GM19193 (cell line): ENCODE results near the gene IGFBP6.

Experiments used
- POLR2A ChIP-seq: IDR thresholded peaks from 4 replicates; pipeline ENCODE4 v1.6.1; 2011; ENCODE audit not compliant: insufficient read depth, insufficient read length; ENCODE audit errors: extremely low read depth

Gene IGFBP6

DNA sequence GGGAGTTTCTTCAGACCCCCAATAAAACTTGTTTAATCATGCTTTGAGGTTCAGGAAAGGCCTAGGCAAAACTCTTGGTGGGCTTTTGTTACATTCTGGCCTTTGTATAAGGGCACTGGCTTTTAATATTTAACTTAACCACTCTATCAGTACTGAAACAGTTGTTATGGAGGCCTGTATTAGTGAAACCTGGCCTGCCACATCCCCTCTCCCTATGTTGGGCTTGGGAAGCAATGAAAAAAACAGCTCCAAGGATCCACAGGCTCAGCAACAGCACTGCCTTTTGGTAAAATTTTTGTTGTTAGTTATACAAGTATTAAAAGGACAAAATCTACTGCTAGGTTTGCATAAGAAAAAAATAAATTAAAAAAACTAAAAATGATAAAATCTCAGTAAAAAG is 16.5 kb downstream of the IGFBP6 start:
- TF ChIP-seq POLR2A = no peak

DNA sequence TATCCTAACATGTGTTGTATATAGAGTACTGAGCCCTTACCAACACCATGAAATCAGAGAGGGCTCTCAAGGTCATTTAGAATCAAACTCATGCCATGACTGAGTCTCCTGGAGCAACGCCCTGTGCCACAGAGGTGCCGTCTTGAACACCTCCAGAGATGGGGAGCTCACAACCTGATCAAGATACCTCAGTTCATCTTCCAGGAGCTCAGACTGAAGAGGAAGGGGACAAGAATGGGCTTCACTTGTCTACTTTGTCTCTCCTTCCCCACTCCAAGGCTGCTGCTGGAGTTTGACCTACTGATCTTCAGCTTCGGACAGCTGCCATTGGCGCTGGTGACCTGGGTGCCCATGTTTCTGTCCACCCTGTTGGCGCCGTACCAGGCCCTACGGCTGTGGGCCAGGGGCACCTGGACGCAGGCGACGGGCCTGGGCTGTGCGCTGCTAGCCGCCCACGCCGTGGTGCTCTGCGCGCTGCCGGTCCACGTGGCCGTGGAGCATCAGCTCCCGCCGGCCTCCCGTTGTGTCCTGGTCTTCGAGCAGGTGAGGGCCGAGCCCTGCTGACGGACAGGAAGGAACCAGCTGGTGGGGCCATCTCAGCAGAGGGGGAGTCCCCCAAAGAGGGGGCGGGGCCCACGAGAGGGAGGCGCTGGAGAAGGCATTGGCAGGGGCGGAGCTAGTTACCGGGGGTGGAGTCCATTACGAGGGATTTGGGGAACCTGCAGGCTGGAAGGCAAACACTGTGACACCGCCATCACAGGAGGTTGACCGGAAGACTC is 17.8 kb downstream of the IGFBP6 start:
- no peak for TF ChIP-seq POLR2A

DNA sequence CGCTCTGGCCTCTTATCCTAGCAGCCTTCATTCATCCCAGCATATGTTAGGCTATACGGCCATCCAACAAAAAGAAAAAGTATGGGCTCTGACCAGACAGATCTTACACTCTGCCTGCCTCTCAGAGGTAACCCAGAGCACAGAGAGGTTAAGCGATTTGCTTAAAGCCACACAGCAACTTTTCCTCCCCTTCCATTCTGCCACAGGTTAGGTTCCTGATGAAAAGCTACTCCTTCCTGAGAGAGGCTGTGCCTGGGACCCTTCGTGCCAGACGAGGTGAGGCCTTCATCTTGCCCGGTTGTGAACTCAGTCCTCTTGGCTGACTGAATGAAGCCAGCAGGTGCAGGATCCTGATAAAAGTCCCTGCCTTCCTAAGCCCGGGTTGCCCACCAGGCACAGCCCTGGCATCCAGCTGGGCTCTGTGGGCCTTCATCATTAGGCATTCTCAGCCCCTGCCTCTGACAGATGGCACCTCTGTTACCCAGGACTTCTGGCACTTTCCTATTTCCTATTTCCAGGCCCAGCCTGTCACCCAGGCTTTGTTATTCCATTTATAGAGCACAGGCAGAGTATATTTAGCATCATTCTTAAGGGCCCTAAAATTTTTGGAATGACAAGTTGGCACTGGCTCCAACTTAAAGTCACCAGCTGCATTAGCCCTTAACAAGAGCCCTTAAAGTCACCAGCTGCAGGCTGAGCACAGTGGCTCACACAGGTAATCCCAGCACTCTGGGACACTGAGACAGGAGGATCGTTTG is 18.6 kb downstream of the IGFBP6 start:
- TF ChIP-seq POLR2A = no peak

DNA sequence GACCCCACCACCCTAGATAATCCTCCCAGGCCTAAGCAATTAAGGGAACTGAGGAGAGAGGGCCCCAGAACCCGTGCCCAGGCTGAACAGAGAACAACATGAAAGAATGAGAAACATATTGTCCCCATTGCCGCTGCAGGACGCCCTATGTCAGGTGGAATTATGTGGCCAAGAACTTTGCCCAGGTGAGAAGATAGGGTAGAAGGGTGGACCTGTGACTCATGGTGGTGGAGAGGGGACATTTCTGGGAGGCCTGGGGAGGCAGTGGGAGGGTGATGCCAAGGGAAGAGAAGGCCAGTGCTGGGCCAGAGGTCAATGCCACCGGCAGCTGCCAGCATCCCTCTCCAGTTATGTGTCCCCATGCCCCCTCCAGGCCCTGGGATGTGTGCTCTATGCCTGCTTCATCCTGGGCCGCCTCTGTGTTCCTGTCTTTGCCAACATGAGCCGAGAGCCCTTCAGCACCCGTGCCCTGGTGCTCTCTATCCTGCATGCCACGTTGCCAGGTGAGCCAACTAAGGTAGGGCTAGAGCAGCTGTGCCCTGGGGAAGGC is 21.4 kb downstream of the IGFBP6 start:
- TF ChIP-seq POLR2A = no peak

DNA sequence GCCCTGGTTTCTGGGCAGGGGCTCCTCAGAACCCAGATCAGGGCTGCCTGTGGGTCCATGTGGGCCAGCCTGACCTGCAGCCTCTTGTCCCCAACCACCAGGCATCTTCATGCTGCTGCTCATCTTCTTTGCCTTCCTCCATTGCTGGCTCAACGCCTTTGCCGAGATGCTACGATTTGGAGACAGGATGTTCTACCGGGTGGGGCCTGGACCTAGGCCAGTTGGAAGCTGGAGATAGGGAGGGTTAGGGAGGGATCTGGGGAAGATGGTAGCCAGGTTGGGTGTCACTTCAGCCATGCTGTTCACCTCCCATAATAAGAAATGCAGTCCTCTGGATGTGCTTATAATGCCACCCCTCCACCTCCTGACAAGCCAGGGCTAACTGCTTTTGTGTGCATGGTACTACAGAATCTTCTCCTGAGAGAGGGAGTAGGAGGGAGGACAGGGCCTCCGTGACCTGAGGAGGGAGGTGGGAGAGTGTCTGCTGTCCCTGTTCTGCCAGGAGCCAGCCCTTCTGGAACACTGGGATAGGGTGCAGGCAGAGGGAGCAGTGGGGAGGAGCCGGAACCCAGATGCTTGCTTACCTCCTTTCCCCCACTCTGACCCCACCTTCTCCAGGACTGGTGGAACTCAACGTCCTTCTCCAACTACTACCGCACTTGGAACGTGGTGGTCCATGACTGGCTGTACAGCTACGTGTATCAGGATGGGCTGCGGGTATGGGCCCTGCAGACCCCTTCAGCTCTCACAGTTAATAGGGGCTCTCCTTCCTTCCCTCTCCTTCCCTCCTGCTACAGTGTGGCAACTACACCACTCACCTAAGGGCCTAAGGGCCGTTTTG is 23.4 kb downstream of the IGFBP6 start:
- TF ChIP-seq POLR2A = no peak

DNA sequence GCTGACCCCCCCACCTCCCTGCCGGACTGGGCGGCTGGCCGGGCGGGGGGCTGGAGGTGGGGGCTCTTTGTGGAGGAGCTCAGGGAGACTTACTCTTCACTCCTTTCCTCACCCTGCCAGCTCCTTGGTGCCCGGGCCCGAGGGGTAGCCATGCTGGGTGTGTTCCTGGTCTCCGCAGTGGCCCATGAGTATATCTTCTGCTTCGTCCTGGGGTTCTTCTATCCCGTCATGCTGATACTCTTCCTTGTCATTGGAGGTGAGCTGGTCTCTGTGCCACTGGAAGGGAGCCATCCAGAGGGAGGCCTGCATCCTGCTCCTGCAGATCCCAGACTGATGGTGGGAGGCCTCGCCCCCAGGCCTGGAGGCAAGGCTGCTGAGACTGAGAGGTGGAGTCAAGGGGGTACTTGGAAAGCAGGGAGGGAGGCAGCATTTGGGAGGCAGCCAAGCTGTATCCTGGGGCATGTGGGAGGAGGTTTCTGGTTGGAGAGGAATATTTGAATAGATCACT is 25.5 kb downstream of the IGFBP6 start:
- TF ChIP-seq POLR2A = no peak

DNA sequence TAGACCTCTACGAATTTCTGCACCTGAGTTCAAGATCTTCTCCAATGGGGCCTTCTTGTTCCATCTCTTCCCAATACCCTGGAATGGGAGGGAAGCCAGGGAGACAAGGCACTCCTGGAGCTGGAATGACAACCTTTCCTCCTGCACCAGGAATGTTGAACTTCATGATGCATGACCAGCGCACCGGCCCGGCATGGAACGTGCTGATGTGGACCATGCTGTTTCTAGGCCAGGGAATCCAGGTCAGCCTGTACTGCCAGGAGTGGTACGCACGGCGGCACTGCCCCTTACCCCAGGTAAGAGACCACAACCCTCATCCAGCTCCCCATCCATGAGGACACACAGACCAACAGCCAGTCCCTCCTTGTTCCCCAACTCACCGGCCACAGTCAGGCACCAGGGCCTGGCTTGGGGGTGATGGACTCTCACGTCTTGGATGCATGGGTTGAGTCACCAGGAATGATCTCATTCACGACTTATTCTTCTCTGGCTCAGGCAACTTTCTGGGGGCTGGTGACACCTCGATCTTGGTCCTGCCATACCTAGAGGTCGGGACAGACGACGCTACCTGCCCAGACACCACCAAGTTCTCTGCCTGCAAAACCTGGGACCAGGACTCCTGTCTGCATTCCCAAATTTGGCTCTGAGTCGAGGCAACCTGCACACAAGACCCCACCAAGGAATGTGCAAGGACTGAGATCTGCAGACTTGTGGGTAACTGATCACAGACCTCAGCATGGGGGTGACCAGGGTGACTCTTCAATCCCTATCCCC is 26.3 kb downstream of the IGFBP6 start:
- no peak for TF ChIP-seq POLR2A

DNA sequence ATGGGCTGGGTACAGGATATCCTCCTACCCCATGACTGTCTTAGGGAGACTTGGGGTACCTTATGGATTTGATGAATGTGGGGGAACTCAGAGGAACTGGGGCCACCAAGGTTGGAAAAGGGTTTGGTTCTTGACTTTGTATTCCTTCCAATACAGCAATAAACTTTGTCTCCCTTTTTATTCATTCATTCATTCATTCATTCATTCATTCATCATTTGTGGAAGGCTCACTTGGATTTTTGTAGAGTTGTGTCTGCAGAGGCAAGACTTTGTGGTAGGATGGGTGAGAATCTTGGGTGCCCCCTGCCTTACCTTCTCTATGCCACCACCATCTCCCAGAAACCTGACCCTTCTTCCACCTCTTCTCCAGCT is 26.9 kb downstream of the IGFBP6 start:
- no peak for TF ChIP-seq POLR2A

DNA sequence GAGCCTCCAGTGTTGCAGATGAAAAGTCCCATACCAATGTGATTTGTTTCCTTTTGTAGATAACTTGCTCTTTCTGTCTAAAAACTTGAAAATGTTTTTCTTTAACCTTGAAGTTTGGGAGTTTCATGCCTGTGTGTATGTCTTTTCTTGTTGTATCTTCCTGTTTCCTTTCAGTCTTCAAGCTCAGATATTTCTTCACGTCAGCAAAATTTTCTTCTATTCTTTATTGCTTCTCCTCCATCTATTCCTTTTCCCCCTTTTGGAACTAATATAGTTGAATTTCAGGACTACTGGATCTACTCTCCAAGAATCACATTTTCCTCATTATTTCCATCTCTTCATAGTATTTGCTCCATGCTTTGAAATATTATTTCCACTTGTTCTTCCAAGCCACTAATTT is 29.7 kb downstream of the IGFBP6 start:
- TF ChIP-seq POLR2A = no peak

DNA sequence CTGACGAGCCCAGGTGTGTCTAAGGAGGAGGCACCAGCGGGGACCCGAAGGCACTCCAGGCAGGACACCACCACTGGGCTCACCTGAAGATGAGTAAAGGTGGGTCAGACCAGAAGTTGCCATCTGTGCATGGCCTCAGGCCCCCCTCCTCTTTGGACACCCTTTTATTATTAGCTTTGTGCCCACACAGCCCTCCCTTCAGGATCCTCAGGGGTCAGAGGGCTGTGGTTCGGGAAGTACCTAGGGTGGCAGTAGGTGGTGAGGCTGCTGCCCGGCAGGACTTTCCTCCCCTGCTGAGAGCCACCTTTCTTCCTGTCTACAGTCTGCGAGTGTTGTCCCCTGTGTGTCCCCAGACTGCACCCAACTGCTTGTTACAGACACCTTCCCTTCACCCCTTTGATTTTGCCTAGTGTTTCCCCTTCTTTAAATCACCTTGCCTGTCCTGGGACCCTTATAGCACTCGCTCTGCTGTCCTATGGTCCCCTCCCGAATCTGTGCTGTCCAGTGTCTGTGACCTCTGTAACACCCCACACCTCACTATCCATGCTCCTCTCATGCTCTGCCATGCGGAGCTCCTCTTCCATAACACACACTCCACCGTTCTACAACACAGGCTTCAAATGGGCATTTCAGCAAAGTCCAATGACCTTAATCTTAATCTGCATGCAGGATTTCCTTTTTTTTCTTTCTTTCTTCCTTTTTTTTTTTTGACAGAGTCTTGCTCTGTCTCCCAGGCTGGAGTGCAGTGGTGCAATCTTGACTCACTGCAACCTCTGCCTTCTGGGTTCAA is 31.5 kb downstream of the IGFBP6 start:
- no peak for TF ChIP-seq POLR2A

DNA sequence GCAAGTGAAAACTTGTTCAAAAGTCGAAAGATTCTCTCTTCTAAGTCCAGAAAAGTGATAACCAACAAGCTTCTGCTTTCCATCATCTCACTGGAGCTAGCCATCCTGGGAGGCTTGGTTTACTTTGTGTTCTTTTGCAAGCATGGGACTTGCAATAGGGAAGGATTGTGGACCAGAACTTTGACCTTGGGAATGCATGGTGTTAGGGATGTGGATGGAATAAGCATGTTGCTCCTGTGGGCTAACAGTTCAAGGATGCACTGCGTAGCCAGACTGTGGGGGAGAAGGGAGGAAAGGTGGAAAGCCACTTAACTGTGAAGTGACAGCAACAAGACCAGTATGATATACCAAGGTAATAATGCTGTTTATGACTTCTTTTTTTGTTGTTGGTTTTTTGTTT is 34.4 kb downstream of the IGFBP6 start:
- TF ChIP-seq POLR2A = no peak

DNA sequence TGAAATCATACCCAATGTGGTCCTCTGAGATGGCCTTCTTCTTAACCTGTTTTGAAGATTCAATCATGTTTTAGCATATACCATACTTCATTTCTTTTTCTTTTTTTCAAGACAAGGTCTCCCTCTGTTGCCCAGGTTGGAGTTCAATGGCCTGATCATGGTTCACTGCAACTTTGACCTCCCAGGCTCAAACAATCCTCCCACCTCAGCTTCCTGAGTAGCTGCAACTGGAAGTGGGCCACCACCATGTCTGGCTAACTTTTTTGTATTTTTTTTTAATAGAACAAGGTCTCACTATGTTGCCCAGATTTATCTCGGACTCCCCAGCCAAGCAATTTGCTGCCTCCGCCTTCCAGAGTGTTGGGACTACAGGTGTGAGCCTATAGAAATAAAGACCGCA is 36.3 kb downstream of the IGFBP6 start:
- no peak for TF ChIP-seq POLR2A

DNA sequence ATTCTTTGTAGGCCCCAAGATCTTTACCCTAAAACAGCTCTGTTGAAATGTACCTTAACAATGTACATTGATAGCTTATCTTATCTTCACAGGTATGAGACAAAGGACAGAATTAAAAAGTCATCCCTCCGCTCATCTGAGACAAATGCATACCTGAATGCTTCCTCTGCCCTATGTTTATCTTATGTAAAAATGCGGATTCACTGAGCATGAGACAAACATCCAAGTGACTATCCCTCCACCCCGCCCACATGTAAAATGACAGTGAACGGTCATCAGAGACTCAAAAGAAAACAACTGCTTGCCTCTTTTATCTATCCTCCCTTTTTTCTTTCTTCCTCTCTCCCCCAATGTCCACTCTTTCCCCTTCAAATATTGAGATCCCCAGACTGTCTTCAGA is 45.9 kb downstream of the IGFBP6 start:
- TF ChIP-seq POLR2A = no peak
